Measurements from ENCODE around the gene TFIP11.

The TFIP11 gene

DNA sequence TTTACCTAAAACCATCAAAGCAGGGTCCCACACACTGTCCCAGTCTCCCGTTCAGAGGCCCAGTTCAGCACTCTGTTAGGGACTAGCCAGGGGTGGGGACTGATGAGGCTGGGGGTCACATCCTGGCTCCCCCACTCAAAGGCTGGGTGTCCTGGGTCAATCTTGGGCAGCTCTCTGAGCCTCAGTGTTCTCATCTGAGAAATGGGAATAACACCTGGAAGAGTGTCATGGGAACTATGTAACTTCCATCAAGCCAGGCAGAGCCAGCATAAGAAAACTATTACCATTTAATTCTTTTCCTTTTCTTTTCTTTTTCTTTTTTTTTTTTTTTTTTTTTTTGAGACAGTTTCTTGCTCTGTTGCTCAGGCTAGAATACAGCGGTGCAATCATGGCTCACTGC lies 39.3 kb upstream of the TFIP11 start:
- Histone ChIP-seq H3K4me3 (replicated peaks; ENCODE audit: insufficient read depth, low read length) (no peak overlapping the region), H3K27ac (replicated peaks) (no peak overlapping the region), H3K27me3 (ENCODE audit: insufficient read depth, poor library complexity, severe bottlenecking) (no peaks in the 10 kb centered on the region)
- DNase-seq (ENCODE audit: low read depth in 1 of 2, low spot score in 1 of 2) = no peak
- no peak for TF ChIP-seq POLR2AphosphoS5 (IDR thresholded peaks at IDR 0.05; ENCODE audit: low read depth)
- TF ChIP-seq, protein P1, sequence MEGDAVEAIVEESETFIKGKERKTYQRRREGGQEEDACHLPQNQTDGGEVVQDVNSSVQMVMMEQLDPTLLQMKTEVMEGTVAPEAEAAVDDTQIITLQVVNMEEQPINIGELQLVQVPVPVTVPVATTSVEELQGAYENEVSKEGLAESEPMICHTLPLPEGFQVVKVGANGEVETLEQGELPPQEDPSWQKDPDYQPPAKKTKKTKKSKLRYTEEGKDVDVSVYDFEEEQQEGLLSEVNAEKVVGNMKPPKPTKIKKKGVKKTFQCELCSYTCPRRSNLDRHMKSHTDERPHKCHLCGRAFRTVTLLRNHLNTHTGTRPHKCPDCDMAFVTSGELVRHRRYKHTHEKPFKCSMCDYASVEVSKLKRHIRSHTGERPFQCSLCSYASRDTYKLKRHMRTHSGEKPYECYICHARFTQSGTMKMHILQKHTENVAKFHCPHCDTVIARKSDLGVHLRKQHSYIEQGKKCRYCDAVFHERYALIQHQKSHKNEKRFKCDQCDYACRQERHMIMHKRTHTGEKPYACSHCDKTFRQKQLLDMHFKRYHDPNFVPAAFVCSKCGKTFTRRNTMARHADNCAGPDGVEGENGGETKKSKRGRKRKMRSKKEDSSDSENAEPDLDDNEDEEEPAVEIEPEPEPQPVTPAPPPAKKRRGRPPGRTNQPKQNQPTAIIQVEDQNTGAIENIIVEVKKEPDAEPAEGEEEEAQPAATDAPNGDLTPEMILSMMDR (IDR thresholded peaks at IDR 0.05; ENCODE audit: insufficient read depth, low read length) = no peak
- no peak for TF ChIP-seq GABPA (IDR thresholded peaks at IDR 0.05; ENCODE audit: low read depth)
- TF ChIP-seq, protein P2, sequence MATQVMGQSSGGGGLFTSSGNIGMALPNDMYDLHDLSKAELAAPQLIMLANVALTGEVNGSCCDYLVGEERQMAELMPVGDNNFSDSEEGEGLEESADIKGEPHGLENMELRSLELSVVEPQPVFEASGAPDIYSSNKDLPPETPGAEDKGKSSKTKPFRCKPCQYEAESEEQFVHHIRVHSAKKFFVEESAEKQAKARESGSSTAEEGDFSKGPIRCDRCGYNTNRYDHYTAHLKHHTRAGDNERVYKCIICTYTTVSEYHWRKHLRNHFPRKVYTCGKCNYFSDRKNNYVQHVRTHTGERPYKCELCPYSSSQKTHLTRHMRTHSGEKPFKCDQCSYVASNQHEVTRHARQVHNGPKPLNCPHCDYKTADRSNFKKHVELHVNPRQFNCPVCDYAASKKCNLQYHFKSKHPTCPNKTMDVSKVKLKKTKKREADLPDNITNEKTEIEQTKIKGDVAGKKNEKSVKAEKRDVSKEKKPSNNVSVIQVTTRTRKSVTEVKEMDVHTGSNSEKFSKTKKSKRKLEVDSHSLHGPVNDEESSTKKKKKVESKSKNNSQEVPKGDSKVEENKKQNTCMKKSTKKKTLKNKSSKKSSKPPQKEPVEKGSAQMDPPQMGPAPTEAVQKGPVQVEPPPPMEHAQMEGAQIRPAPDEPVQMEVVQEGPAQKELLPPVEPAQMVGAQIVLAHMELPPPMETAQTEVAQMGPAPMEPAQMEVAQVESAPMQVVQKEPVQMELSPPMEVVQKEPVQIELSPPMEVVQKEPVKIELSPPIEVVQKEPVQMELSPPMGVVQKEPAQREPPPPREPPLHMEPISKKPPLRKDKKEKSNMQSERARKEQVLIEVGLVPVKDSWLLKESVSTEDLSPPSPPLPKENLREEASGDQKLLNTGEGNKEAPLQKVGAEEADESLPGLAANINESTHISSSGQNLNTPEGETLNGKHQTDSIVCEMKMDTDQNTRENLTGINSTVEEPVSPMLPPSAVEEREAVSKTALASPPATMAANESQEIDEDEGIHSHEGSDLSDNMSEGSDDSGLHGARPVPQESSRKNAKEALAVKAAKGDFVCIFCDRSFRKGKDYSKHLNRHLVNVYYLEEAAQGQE (IDR thresholded peaks at IDR 0.05; ENCODE audit: insufficient replicate concordance, low read depth) = no peak
- TF ChIP-seq SPI1 (IDR thresholded peaks at IDR 0.05; ENCODE audit: borderline replicate concordance, low read depth) = no peak

DNA sequence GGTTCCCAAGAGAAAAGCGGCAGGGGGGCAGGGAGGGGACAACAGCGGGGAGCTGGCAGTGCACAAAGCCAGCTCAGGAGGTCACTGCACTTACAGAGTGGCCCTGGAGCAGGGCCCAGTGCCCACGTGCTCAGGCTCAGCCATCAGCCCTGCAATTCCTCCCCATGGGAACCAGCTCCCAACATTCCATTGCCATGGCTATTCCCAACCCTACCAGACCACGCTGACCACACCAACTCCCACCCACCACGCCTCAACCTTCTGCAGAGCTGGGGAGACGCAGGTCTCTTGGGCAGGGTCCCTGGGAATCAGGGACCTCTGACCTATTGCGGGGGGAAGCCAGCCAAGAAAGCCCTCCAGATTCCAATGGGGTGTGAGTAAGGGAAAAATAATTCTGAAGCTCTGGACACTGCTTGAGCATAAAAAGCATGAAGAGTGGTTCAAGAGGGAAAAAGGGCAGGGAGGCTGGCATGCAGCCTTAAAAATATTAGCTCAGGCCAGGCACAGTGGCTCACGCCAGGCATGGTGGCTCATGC lies 38.3 kb upstream of the TFIP11 start:
- no peak for DNase-seq (ENCODE audit: low read depth in 1 of 2, low spot score in 1 of 2)
- Histone ChIP-seq H3K4me3 (replicated peaks; ENCODE audit: insufficient read depth, low read length) (no peak overlapping the region), H3K27ac (replicated peaks) (no peak overlapping the region), H3K27me3 (ENCODE audit: insufficient read depth, poor library complexity, severe bottlenecking) (no peaks in the 10 kb centered on the region)
- TF ChIP-seq GABPA (IDR thresholded peaks at IDR 0.05; ENCODE audit: low read depth) (no peak), SPI1 (IDR thresholded peaks at IDR 0.05; ENCODE audit: borderline replicate concordance, low read depth) (no peak)
- TF ChIP-seq, protein P1 (IDR thresholded peaks at IDR 0.05; ENCODE audit: insufficient read depth, low read length) = no peak
- TF ChIP-seq, protein P2 (IDR thresholded peaks at IDR 0.05; ENCODE audit: insufficient replicate concordance, low read depth) = no peak

DNA sequence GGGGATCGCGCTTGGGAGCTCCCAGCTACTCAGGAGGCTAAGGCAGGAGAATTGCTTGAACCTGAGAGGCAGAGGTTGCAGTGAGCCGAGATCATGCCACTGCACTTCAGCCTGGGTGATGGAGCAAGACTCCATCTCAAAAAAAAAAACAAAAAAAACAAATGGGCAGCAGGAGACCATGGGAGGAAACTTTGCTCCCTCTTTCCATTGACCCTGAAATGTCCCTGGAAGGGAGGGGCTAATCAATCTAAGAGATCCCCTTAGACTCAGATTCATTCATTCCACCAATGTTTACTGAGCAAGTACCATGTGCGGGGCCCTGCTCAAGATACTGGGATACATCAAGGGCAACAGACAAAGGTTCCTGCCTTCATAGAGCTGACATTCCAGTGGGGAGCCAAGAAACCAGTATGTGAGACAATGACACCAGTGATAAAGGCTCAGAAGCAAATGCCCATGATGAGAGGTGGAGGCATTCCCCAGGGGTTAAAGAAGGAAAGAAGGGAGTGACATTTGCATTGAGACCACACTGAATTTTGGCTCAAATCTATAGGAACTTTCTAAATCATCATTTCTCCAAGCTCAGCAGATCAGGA lies 37.7 kb upstream of the TFIP11 start:
- Histone ChIP-seq H3K27me3 (ENCODE audit: insufficient read depth, poor library complexity, severe bottlenecking) (no peaks in the 10 kb centered on the region), H3K27ac (replicated peaks) (no peak overlapping the region), H3K4me3 (replicated peaks; ENCODE audit: insufficient read depth, low read length) (no peak overlapping the region)
- DNase-seq (ENCODE audit: low read depth in 1 of 2, low spot score in 1 of 2) = no peak
- TF ChIP-seq, protein P2 (IDR thresholded peaks at IDR 0.05; ENCODE audit: insufficient replicate concordance, low read depth) = no peak
- TF ChIP-seq, protein P1 (IDR thresholded peaks at IDR 0.05; ENCODE audit: insufficient read depth, low read length) = no peak
- TF ChIP-seq GABPA (IDR thresholded peaks at IDR 0.05; ENCODE audit: low read depth) (no peak), POLR2AphosphoS5 (IDR thresholded peaks at IDR 0.05; ENCODE audit: low read depth) (no peak), SPI1 (IDR thresholded peaks at IDR 0.05; ENCODE audit: borderline replicate concordance, low read depth) (no peak)

All from HL-60 (cell line).